Measurements from ENCODE around the gene DCAF5. TPM values are rescaled to one million over a fixed set of nuclear protein-coding genes. Genes with fewer than 3 reads are reported as not detected.

The DCAF5 gene
- total RNA-seq, 3 donors from 2014 or later = 25.1 to 33.6 (median 28.0) TPM

- Mint-ChIP-seq H3K27me3 (ENCODE audit: low read depth) (no peaks in the 10 kb centered on the region), H3K9me3 (no peaks in the 10 kb centered on the region), H3K36me3 (ENCODE audit: insufficient read depth) (peaks cover 9% of the 10 kb centered on the region), H3K4me3 (peak overlapping the region; percentile 91), H3K4me1 (ENCODE audit: low read depth) (peaks cover 28% of the 10 kb centered on the region)
- DNase-seq (no peak), ATAC-seq (no peak)
Observed at GRCh38 chr14:69153873-69154270, 953 bp upstream of the DCAF5 start.

DNA sequence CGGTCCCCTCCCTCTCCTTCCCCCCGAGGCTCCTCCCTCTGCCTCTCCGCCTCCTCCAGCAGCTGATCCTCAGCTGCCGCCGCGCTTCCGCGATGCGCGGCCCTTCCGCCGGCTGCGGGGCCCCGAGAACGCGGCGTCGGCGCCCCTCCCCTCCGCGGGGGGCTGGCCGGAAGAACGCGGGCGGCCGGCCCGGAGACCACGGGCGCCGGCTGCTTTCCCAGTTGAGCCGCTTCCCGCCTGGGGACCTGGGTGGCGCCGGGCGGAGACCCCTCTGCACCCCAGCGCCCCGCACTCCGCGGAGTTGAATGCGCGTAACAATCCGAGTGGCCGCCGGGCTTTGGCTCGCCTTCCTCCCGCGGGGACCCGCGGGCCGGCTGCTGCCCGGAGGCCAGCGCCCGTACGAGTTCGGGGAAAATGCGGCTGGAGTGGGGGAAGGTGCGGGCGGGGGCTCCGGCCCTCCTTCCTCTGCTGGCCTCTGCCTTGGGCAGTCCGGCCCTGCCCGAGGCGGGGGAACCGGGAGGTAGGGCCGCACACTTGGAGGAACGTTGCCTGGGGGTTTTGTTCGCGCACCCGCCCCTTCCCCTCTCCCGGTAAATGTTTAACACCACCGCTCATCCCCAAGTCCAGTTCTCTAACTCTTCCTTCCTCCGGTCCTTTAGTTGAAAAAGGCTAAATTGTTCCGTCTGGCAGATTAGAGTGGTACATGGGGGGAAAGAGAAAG, 393 bp upstream of the DCAF5 start:
- no peaks in the 10 kb centered on the region for H3K27me3 Mint-ChIP-seq (ENCODE audit: low read depth)

DNA sequence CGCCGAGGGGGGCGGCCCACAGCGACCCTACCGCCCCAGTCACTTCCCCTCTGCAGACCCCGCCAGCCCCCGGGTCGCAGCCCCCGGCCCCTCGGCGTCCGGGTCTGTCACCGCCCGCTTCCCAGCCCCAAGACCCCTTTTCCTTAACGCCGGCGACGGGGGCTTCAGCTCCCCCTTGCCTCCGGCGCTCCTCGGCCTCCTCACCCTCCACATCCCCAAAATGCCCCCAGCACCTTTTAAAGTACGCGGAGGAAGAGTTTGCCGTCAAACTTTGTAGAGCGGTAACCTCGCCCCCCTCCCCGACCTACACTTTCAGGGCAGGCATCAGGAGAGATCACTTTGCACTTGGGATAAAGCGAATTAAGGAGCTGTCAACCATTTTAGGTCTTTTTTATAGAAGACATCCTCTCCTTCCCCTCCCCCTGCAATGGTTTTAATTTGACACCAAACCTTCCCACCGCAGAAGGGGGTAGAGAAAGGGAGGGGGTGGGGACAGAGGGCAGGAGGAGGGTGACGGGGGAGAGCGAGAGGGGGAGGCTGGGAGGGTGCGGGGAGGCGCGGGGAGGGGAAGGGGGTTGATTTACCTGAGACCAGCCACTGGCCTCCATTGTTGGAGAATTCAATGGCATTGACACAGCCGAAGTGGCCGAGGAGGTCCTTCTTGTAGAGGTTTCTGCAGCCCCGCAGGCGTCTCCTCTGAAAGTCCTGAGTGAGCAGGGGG, 578 bp downstream of the DCAF5 start:
- peak overlapping the region; percentile 91 for H3K4me3 Mint-ChIP-seq
- peaks cover 18% of the 10 kb centered on the region for H3K36me3 Mint-ChIP-seq (ENCODE audit: insufficient read depth)
- H3K27me3 Mint-ChIP-seq (ENCODE audit: low read depth) = no peaks in the 10 kb centered on the region
- ATAC-seq = peak; percentile 12 to 19
- H3K4me1 Mint-ChIP-seq (ENCODE audit: low read depth) = peaks cover 43% of the 10 kb centered on the region
- DNase-seq = peak; percentile 29
- H3K9me3 Mint-ChIP-seq = no peaks in the 10 kb centered on the region

More for the DNA sequence above, 393 bp upstream of the DCAF5 start:
- no peaks in the 10 kb centered on the region for H3K9me3 Mint-ChIP-seq
- DNase-seq (no peak), ATAC-seq (peak; percentile 1 to 93)
- peaks cover 13% of the 10 kb centered on the region for H3K36me3 Mint-ChIP-seq (ENCODE audit: insufficient read depth)
- peaks cover 34% of the 10 kb centered on the region for H3K4me1 Mint-ChIP-seq (ENCODE audit: low read depth)
- H3K4me3 Mint-ChIP-seq = peak overlapping the region; percentile 91

DNA sequence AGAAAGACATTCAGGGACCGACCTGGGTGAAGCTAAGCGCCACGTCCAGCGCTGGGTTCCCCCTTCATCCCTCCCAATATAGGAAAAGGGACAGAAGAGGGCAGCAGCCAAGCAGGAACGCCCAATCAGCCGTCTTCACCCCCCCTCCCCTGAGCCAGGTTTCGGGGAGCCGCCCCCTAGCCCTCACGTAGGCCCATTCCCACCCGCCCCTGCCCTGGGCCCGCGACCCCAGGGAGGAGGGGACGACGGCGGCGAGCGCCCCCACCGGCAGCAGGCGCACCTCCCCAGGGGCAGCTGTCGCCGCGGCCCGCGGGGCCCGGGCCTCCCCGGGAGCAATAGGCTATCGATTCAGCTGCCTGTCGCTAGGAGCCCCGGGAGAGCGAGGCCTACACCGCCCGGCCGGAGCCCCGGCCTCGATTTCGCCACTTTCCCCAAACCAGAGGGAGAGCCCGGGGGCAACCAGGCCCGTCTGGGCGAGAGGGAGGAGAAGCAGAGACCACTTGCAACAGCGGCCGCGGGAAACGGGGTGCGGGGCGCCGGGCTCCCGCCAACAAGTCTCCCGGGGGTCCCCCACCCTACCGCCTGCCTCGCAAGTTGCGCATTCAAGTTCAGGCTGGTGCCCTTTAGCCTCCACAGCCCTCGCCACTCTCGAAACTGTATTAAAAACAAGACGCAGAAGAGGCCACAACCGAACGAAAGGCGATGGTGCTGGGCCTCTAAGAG, 1.3 kb downstream of the DCAF5 start:
- Mint-ChIP-seq H3K9me3 (no peaks in the 10 kb centered on the region), H3K4me3 (peak overlapping the region; percentile 91), H3K36me3 (ENCODE audit: insufficient read depth) (peaks cover 20% of the 10 kb centered on the region), H3K27me3 (ENCODE audit: low read depth) (no peaks in the 10 kb centered on the region), H3K4me1 (ENCODE audit: low read depth) (peaks cover 50% of the 10 kb centered on the region)
- peak; percentile 58 to 73 for ATAC-seq
- DNase-seq = peak; percentile 77

- Mint-ChIP-seq H3K36me3 (ENCODE audit: insufficient read depth) (peaks cover 30% of the 10 kb centered on the region), H3K4me3 (peak overlapping the region; percentile 91), H3K4me1 (ENCODE audit: low read depth) (peaks cover 60% of the 10 kb centered on the region), H3K27me3 (ENCODE audit: low read depth) (no peaks in the 10 kb centered on the region), H3K9me3 (no peaks in the 10 kb centered on the region)
- ATAC-seq (no peak), DNase-seq (no peak)
Observed at GRCh38 chr14:69149461-69150244, 3.3 kb downstream of the DCAF5 start.

DNA sequence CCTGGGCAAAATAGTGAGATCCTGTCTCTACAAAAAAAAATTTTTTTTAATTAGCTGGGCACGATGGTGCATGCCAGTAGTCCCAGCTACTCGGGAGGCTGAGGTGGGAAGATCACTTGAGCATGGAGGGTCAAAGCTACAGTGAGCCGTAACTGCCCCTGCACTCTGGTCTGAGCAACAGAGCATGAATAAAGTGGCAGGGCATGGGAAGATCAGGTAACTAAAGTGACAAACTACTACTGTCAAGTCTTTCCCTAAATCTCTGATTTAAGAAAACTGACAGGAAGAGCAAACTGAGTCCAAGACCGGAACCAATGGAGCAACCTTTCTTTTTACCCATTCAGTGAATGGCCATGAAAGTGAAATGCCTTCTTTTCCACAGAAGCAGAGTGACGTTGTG, 10.8 kb downstream of the DCAF5 start:
- H3K27me3 Mint-ChIP-seq (ENCODE audit: low read depth) = no peaks in the 10 kb centered on the region
- ATAC-seq = no peak
- H3K9me3 Mint-ChIP-seq = no peaks in the 10 kb centered on the region
- H3K4me3 Mint-ChIP-seq = no peak overlapping the region
- no peak for DNase-seq
- H3K36me3 Mint-ChIP-seq (ENCODE audit: insufficient read depth) = peaks cover 23% of the 10 kb centered on the region
- peaks cover 58% of the 10 kb centered on the region for H3K4me1 Mint-ChIP-seq (ENCODE audit: low read depth)

DNA sequence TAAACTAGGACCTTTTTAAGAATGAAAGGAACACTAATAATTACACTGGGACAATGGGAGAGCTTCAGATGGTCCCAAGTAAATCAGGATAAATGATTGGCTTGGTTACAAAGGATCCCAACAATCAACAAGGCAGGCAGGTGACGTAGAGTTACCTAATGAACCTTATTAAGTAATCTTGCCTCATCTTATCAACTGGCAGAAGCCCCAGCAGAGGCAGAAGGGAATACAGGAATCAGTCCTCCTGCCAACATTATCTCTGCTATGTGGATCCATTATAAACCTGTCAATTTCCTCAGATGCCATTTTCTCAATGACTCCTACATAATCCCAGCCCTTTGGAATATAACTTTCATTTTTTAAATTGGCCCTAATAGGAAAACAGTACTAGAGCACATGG, 11.4 kb downstream of the DCAF5 start:
- H3K4me1 Mint-ChIP-seq (ENCODE audit: low read depth) = peaks cover 54% of the 10 kb centered on the region
- no peak overlapping the region for H3K4me3 Mint-ChIP-seq

GRCh38 chr14:69139743-69140142, 13.2 kb downstream of the DCAF5 start:
- Mint-ChIP-seq H3K4me1 (ENCODE audit: low read depth) (peaks cover 54% of the 10 kb centered on the region), H3K36me3 (ENCODE audit: insufficient read depth) (peaks cover 13% of the 10 kb centered on the region), H3K27me3 (ENCODE audit: low read depth) (no peaks in the 10 kb centered on the region), H3K4me3 (no peak overlapping the region), H3K9me3 (no peaks in the 10 kb centered on the region)
- DNase-seq = no peak
- ATAC-seq = no peak

More for the DNA sequence above, 11.4 kb downstream of the DCAF5 start:
- ATAC-seq (no peak), DNase-seq (no peak)
- Mint-ChIP-seq H3K36me3 (ENCODE audit: insufficient read depth) (peaks cover 23% of the 10 kb centered on the region), H3K27me3 (ENCODE audit: low read depth) (no peaks in the 10 kb centered on the region), H3K9me3 (no peaks in the 10 kb centered on the region)

DNA sequence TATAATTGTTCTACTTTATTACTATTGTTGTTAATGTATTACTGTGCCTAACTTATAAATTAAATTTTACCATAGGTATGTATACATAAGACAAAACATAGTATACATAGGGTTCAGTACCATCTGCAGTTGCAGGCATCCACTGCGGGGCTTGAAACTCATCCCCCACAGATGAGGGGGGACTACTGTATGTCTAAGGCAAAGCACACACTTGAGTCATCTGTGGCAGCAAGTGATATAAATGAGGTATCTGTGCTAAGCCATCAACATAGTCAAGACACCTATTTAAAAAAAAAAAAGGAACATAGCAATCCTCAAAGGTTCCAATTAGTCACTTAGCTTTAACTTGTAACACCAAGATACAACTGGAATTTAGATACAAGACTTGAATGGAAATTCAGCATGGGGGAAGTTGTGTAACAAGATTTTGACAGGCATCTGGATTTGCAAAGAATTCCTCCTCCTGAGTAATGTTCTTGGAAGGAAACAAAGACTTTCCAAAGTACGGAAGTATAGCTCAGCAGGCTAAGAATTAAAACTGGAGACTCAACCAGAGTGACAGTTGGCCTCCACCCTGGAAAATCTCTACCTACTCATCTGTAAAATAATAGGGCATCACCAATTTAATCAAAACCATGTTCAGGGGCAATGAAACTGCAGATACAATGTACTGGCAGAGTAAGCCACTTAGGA, 14.9 kb downstream of the DCAF5 start:
- ATAC-seq (peak; percentile 91 to 92), DNase-seq (no peak)
- H3K9me3 Mint-ChIP-seq = no peaks in the 10 kb centered on the region
- H3K27me3 Mint-ChIP-seq (ENCODE audit: low read depth) = no peaks in the 10 kb centered on the region
- H3K4me3 Mint-ChIP-seq = no peak overlapping the region
- H3K36me3 Mint-ChIP-seq (ENCODE audit: insufficient read depth) = peaks cover 13% of the 10 kb centered on the region
- peaks cover 66% of the 10 kb centered on the region for H3K4me1 Mint-ChIP-seq (ENCODE audit: low read depth)

DNA sequence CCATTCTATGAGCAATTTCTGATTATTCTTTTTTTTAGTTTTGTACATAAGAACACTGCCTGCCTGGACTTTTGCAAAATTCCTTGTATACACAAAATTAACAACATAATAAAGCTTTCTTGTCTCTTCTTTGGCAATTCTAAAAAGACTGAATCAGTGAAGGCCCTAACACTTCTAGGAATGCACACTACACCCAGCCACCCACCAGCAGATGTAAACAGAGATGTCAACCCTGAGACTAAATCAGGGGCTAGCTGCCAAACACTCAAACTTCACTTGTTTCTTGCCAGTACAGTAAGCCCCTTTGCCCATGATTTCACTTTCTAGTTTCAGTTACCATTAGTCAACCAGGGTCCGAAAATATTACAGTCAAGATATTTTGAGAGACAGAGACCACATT, 15.5 kb downstream of the DCAF5 start:
- H3K4me1 Mint-ChIP-seq (ENCODE audit: low read depth) = peaks cover 66% of the 10 kb centered on the region
- ATAC-seq = peak; percentile 52 to 57
- no peaks in the 10 kb centered on the region for H3K9me3 Mint-ChIP-seq
- DNase-seq = no peak
- H3K27me3 Mint-ChIP-seq (ENCODE audit: low read depth) = no peaks in the 10 kb centered on the region
- H3K4me3 Mint-ChIP-seq = no peak overlapping the region
- H3K36me3 Mint-ChIP-seq (ENCODE audit: insufficient read depth) = peaks cover 11% of the 10 kb centered on the region

DNA sequence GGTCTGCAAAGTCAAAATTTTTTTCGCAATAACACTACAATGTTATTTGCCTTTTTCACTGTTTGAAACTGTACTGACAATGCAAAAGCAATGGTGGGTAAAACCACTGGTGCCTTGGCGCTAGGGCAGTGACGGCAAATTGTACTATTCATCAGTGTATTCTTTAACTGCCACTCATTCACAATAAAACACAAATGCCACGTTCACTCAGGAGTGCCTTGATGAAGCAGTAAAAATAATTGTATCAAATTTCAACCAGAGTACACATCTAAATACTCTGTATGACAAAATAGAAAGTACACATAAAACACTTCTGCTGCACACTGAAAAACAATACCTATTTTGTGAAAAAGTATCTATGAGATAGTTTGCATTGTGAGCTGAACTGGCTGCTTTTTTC, 17.8 kb downstream of the DCAF5 start:
- Mint-ChIP-seq H3K4me1 (ENCODE audit: low read depth) (peaks cover 77% of the 10 kb centered on the region), H3K9me3 (no peaks in the 10 kb centered on the region), H3K4me3 (no peak overlapping the region), H3K36me3 (ENCODE audit: insufficient read depth) (peaks cover 11% of the 10 kb centered on the region), H3K27me3 (ENCODE audit: low read depth) (no peaks in the 10 kb centered on the region)
- DNase-seq = no peak
- ATAC-seq = no peak

DNA sequence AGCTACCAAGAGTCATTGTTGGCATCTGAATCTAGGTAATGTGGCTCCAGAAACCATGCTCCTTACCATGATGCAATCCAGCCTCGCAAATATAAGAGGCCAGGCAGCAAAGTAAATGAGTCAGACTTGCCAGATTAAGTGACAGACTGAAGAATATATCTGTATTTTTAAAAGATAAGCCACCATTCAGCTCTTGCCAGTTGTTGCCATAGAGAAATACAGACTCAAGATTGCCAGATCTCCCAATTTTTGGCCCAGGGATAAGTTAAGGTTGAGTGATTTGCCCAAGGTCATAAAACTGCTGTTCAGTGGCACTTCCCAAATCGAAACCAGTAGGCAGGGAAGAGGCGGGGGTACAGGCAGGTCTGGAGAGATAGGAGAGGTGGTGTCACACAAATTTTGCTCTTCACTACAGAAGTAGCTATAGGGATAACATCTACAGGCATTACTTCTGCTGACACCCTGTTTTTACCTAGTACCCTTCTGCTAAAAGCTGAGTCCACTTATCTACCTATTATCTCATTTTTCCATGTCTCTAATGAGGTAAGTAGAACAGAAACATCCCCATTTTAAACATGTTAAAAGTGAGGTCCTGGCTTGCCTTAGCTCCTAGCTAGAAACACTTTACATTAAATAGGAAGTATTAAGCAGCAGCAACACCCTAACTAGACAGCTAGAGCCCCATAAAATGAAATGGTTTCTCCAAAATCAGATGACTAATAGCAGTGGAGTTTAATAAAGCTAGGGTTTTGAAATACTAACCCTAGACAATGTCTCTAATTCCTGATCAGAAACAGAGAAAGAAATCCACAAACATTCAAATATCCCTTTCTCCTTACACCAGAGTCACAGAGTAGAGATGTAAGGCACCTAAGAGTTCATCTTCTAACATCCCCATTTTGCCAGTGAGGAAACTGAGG, 19.5 kb downstream of the DCAF5 start:
- no peaks in the 10 kb centered on the region for H3K27me3 Mint-ChIP-seq (ENCODE audit: low read depth)
- ATAC-seq (peak; percentile 49 to 53), DNase-seq (no peak)
- H3K36me3 Mint-ChIP-seq (ENCODE audit: insufficient read depth) = peaks cover 9% of the 10 kb centered on the region
- no peaks in the 10 kb centered on the region for H3K9me3 Mint-ChIP-seq
- peak overlapping the region; percentile 55 for H3K4me3 Mint-ChIP-seq
- H3K4me1 Mint-ChIP-seq (ENCODE audit: low read depth) = peaks cover 78% of the 10 kb centered on the region
